Tongue (tissue), 2 donors: Measurements from ENCODE around the gene KRT7. TPM values are rescaled to one million over a fixed set of nuclear protein-coding genes. Genes with fewer than 3 reads are reported as not detected.

Experiments used
- DNase-seq: peaks from one replicate; pipeline ENCODE4 v3.0.0-alpha.2; 2015
- total RNA-seq: library from RNA; depleted of rRNA; stranded (reverse); fragments of >200 nt; gene quantifications from one replicate; pipeline ENCODE4 v1.2.3, GENCODE V29; 2014

The KRT7 gene
- total RNA-seq, 1 donor from 2014 or later = 27.1 TPM

DNA sequence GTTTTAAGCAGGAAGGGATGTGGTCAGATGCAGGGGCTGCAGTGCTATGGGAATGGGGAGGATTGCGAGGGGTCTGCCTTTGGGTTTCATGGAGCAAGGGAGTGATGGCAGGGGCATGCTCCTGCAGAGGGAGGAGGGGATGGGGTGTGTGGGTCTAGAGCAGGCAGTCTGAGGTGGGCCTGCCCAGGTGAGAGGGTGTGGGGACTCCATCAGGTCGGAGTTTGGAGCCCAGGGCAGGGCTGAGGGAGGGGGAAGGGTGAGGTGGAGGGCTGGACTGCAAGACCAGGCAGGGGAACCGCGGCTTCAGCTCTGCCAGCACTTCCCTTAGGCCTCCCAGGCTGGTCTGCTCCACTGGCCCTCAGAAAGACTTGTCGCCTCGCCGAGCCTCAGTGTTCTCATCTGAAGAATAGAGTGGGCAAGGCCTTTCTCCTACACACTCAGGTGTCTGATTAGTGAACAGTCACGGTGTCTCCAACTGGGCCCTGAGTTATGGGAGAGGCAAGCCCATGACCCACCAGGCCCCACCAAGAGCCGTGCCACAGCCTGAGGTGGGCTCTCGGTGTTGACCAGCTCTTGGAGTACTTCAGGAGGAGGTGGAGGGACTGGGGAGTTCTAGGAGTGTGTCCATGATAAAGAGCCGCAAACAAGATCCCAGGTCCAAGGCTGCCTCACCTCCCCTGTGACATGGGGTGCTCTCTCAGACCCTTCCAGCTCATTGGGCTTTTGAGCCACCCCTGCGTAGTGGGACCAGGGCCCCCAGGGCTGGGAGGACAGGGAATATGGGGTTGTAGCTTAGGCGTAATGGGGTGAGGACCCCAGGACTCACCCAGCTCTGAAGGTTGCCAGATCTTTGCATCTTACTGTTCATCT, 21.1 kb upstream of the KRT7 start:
- DNase-seq = no peak

GRCh38 chr12:52212701-52213563, 20.1 kb upstream of the KRT7 start:
- no peak for DNase-seq

- peak; percentile 84 for DNase-seq
Measured at GRCh38 chr12:52213564-52214420, 19.3 kb upstream of the KRT7 start.

- no peak for DNase-seq
Measured at GRCh38 chr12:52214421-52214802, 18.6 kb upstream of the KRT7 start.

DNA sequence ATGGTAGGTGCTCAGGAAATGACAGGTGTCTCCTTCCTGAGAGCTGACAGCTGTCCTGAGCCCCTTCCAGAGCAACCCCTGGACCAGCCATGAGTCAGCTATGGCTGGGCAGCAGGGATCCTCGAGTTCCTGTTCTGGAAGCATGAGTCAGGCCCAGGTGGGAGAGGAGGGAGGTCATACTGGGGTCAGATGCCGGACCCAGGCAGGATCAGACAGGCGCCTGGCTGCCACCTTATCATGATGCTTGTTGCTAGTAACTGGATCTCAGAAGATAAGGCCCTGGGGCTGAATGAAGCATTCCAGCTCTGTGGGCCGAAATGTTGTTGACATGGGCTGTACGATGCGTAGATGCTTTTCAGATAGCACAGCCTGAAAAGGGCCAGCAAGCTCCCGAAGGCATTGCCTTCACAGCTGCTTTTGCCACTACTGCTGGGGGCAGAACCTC, 17.4 kb upstream of the KRT7 start:
- DNase-seq = no peak

GRCh38 chr12:52216100-52216499, 16.9 kb upstream of the KRT7 start:
- no peak for DNase-seq

- no peak for DNase-seq
Measured at GRCh38 chr12:52216807-52217206, 16.2 kb upstream of the KRT7 start.

DNA sequence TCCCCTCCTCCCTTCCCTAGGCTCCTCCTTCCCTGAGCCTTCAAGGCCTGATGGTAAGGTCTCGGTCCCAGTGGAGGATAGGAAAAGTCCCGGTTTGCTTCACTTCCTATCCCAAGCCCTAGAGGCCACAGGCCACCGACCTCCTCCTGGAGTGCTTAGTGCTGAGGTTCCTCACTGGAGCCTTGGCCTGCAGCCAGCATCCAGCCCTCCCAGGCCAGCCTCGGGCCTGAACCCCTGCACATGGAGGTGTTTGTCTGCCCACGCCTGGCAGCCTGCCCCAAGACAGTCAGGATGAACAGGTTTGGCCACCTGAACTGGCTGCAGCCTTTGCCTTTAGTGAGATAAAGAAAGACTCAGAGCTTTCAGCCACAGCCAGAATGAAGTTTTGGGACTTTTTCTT, 15.8 kb upstream of the KRT7 start:
- DNase-seq = no peak

GRCh38 chr12:52218001-52218400, 15.0 kb upstream of the KRT7 start:
- DNase-seq = no peak

DNA sequence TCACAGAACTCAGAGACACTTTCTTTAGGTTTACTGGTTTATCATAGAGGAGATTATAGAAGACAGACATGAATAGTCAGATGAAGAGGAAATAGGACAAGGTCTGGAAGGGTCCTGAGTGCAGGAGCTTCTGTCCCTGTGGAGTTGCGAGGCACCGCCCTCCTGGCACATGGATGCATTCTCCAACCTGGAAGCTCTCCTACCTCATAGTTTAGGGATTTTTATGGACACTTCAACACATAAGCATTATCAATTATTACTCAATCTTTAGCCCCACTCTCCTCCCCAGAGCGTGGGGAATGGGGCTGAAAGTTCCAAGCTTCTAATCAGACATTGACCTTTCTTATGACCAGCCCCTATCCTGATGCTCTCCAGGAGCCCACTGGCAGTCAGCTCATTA, 12.6 kb upstream of the KRT7 start:
- DNase-seq = no peak

DNA sequence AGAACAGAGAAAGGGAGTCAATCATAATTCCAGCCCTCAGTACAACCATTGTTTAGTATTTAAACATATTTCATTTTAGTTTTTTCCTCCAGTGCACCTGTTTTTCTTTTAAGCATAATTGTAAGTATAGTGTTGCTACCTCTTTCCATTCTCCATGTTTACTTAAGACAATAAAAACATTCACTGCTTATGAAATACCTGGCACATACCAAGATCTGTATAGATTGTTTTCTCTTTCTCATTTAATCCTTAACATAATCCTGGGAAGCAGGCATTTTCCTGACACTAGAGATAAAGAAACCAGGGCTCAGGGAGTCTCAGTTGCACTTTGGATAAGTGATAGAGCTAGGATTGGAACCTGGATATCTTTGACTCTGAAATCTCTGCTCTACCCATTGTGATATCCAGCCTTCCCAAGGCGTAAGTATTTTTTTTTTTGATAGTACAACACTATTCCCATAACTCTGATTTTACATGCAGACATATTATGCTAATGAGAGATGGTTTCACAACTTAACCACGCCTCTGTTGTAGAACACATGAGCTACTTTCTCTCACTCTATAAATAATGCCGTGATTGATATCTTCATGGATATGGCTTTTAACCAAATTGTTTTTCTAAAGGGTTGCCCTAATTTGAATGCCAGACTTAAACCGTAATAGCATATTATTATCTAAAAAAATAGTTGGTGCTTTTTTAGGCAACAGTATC, 11.8 kb upstream of the KRT7 start:
- no peak for DNase-seq

GRCh38 chr12:52221912-52222457, 11.1 kb upstream of the KRT7 start:
- no peak for DNase-seq

- DNase-seq = no peak
Measured at GRCh38 chr12:52222692-52223091, 10.4 kb upstream of the KRT7 start.

GRCh38 chr12:52223406-52224039, 9.5 kb upstream of the KRT7 start:
- DNase-seq = no peak

DNA sequence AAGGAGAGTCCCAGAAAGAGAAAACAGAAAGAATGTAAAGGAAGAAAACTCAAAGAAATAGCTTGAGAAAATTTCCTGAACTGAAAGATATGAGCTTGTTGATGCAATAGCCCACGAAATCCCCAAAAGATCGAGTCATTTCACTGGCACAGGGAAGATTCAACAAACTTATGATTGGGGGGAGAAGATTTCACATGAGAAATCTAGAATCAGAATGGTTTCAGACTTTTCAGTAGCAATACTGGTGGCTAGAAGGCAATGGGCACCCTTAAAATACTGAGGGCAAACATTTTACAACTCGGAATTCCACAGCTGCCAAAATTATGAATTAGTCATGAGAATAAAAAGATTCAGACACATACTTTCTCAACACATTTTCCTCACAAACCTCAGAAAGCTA, 8.9 kb upstream of the KRT7 start:
- DNase-seq = no peak

- DNase-seq = no peak
Measured at GRCh38 chr12:52225752-52226151, 7.3 kb upstream of the KRT7 start.

- DNase-seq = no peak
Measured at GRCh38 chr12:52226446-52226845, 6.6 kb upstream of the KRT7 start.

GRCh38 chr12:52227606-52228166, 5.4 kb upstream of the KRT7 start:
- DNase-seq = no peak

GRCh38 chr12:52228366-52228765, 4.7 kb upstream of the KRT7 start:
- DNase-seq = no peak

DNA sequence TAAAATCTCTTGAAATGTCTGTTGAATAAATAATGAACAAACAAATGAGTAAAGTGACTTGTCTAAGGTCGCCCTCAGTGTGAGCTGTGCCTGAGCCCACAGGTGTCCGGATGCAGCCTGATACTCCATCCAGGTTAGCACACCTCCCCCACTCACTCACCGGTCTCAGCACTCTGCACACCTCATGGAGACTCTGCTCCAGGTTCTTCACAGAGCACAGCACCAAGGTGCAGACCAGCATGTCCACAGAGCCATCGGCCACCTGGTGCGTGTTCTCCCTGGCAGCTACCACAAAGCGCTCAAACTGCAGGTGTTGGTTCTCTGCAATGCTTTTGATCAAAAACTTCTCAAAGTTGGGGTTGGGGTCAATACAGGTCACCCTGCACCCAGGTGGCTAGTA, 4.1 kb upstream of the KRT7 start:
- no peak for DNase-seq
